AG20443 (cell line): ENCODE data around the gene SDSL.
A peak's percentile ranks its signal among the peaks of the same experiment; 100 is the strongest.

Source experiments
- DNase-seq: peaks from one replicate; pipeline ENCODE4 v3.0.0; 2012; ENCODE audit warnings: low spot score, mixed read lengths

Gene SDSL

DNA sequence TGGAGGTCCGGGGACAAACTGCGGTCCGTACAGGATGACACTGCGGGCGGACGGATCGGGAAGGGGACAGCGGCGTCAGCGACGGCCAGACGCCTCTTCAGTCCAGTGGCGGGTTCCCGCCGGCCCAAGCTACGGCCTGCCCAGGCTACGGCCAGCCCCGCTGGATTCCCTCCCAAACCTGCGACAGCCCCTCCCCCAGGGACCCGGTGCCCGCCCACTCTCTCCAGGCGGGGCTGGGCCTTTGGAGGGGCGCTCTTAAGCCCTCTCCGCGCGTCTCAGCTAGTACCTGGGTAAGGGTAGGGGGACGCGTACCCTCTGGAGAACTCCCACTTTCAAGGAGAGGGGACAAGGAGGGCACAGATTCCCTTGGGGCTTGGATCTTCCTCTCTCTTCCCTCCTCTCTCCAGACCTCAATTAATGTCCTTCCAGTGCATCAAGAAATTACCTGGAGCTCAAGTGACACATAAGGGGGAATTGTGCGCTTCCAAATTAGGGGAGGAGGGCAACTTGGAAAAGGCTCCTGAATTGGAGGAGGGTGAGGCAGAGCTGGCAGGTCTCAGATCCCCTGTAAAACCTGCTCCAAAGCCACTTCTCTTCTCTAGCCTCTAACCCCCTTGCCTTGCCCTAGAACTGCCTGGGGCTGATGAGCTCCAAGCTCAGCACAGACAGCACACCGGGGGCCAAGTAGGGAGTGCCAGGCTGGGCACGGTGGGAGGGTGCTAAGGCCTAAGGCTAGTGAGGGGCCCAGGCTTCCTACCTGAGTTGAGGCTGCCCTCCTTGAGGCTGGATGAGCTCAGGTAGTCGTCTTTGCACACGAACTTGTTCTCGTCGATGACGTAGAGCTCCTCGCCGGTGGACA lies 46.4 kb downstream of the SDSL start:
- DNase-seq, result no peak

DNA sequence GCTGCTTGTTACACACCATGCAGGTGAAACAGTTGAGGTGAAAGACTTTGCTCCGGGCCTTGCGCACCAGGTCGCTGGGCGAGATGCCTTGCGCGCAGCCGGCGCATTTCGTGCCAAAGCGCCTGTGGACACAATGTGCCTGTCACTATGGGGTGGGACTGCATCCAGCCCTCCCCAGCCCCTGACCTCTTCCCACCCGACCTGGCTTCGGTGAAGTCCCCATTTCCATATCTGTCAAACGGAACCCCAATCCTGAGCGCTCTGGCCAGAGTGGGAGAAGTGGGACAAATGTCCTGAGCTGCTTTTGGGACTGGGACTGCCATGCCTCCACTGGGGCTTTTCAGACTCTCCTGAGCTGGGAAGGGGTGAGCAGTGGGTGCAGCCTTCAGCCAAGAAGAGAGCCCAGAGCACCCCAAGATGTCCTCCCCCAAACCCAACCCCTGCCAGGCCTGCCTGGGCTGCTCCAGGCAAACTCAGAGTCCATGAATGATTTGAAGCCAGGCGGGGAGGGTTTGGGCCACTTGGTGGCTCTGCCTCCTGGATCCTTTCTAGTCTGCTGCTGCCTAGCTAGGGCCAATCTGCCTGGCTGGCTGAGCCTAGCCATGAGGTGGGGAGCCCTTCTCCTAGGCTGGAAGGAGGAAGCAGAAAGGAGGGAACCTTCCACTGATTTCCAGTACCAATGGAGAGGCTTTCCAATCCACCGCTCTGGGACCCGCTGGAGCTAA lies 47.2 kb downstream of the SDSL start:
- DNase-seq, result no peak

DNA sequence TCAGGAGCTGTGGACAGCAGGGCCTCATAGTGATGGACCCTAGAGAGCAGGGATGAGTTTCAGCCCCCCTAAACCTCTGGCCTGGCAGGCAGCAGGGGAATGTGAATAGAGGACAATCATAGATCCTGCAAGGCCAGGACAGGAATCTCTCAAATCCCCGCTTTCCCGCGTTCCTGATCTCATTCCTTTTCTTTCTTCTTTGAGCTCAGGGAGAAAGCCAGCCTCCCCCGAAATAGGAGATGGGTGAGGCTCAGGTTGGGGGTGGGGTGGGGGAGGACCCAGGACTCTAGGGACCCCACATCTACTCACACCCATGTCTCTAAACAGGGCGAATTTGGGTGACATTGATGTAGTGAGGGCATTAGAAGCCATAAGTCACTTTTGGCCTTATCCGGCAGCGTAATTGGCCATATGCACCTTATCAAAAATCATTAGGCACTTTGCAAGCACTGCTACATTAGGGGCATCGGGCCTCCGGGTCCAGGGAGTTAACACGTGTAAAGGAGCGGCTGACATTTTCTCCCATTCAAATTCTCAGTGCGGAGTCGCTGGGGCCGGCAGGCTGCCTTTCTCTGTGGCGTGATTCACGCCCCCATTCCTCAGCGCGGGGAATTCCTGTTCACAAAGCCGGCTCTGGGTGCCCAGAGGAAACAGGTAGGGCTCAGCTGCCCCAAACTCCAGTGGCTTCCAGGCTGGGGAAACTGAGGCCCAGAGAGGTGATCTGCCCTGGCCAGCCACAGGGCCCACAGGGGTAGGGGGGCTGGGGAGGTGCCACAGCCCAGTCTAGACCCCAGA lies 48.0 kb downstream of the SDSL start:
- no peak for DNase-seq

DNA sequence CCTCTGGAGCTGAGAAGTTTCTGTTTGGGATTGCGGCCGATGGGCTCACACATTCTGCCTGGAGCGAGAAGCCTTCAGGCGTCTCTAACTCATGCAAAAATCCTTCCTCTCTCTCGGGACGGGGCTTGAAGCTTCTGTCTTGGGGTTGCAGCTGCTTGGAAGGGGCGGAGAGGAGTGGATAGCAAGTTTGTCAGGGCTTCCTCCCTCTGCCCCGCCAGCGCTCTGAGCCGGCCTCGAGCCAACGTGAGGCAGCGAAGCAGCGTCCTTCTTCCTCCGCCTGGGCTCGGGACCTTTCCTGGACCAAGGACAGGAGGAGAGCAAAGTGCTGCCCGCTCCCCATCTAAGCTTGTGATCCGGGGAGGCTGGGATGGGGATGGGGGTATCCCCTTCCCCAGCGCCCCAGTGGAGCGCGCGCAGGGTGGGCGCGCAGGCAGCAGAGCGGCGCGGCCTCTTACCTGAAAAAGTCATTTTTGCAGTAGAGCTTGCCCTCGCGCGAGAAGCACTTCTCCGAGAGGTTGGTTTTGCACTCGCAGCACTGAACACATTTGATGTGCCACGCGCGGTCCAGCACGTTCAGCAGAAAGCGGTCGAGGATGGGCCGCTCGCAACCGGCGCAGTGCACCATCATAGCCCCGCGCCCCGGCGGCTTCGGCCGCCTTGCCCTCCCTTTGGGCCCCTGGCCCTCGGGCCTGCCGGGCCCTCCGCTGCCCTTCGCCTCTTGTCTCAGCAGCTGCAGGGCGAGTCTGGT lies 48.9 kb downstream of the SDSL start:
- DNase-seq, result no peak

DNA sequence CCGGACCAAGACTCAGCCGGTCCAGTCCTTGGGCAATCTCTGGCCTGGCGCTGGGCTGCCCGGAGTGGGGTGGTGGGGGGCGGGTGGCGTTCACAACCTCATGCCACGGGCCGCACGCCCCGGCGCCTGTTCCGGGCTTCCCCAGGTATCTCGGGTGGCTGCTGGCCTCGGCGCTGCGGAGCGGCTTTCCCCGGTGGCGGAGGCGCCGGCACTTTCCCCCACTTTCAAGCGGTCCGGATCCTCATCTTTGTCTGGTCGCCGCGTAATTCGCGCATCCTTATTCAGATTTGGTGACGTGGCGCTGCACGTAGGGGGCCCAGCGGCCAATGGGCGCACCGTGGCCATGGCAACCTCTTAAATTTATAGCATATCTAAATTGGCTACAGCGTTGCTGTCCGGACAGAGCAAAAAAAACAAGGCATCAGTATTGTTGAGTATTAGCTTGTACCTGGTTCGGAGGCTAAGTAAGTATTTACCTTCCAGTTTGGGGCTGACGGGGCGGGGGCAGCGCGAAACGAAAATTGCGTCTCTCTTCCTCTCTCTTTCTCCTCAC lies 49.5 kb downstream of the SDSL start, which contains the start of gene LHX5:
LHX5 (minus strand) TSS at position 253 of the 553 bp plus-strand sequence. CDS start 373 bp downstream, outside the sequence.
- DNase-seq, result no peak

DNA sequence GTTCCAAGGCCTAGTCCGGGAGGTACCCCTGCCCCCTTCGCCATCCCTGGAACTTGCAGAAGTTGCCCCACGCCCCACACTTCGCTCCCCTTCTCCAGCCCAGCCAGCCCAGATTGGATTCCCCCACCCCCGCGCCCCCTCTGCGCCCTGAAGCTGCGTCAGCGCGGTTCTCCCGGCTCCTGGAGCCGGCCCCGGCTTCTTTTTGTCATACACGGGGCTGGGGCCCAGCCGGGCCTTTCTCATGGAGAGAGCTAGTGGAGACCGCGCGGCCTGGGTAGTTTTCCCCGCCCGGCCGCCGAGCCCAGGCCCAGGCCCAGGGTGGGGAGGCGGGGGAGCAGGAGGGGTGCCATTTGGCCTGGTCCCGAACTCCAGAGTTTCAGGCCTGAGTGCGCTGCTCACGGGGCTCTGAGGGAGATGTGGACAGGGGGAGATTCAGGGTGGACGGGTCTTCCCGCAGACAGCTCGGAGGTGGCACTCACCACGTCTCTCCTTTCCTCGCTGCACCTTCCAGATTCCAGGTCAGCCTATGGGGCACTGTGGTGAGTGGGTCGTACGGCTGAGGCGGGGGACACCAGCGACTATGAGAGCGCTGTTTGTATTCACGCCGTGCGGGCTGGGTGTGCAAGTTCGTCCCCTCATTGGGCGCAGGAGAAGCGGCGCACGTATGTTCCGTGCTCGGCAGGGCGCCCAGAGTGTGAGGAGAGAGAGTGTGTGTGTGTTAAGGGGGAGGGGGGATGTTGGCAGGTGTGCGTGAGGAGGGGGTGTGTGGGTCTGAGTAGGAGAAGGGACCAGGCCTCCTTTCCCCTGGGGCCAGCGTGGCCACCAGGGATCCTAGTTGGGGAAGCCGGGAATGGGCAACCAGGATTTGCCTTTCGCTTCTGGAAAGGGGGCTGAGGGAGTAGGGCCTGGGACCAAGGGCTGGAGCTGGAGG lies 50.3 kb downstream of the SDSL start:
- no peak for DNase-seq

DNA sequence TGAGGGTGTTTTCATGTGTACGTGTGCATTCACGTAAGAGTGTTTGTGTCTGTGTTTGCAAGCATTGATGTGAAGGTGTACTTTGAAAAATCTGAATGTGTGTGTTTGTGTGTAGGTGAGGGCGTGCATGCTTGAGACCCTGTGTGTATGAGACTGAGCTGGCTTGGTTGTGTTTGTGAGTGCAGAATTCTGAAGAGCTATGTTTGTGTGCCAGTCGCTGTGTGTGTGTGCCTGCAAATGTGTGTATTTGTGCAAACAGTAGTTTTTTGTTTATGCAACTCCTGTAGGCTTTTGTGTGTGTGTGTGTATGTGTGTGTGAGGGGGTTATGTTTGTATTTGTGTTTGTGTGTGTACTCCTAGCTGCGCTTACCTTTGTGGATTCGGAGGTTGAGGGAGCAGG lies 51.2 kb downstream of the SDSL start:
- DNase-seq, result no peak

DNA sequence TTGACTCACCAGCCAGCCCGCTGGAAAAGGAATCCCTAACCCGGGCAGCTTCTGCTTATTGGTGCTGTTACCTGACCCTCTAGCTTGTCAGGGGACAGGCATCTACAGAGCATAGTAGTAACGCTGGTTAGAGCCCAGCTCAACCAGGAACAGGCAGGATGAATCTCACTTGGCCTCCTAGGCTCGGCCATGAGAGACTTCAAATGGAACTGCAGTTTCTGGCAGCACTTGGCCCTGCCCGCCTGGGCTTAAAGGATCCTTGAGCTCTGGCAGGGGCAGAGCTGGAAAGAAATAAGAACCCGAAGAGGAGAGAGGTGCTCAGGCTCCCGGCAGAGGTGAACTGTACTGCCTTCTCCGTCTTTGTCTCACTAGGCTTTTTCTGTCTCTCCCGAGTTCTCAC lies 51.8 kb downstream of the SDSL start:
- no peak for DNase-seq

DNA sequence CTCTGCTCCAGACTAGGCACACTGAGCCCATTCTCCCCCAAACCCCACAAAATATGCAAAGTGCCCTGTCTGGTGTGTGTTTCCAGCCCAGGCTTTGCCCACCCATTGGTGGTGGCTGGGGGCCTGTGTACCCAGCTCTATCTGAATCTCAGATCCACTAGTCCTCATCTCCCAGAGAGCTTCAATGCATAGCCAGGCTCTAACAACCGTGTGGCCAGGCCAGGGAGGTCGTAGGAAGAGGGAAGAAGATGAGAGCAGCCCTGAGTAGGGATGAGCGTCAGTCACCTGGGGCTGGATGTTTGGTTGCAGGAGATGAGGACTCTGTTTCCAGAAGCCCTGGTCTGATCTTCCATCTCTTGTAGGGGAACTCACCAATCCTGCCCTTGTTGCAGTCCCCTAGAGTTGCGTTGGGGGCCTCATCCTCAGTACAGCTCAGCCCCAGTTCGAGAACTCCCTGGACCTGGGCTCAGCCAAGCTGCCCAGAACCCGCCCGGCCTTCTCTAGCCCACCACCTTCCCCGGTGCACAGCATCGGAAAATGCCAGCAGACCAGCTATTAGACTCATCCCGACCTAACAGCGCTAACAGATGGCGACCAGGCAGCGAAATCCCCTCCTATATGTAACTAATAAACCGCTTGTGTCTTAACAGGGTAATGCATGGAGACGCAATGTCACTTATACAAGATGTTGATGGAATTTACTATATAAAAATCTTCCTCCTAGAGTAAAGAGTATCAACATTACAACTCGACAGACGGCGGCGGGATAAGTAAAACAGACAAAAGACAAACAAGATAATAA lies 52.7 kb downstream of the SDSL start:
- no peak for DNase-seq

DNA sequence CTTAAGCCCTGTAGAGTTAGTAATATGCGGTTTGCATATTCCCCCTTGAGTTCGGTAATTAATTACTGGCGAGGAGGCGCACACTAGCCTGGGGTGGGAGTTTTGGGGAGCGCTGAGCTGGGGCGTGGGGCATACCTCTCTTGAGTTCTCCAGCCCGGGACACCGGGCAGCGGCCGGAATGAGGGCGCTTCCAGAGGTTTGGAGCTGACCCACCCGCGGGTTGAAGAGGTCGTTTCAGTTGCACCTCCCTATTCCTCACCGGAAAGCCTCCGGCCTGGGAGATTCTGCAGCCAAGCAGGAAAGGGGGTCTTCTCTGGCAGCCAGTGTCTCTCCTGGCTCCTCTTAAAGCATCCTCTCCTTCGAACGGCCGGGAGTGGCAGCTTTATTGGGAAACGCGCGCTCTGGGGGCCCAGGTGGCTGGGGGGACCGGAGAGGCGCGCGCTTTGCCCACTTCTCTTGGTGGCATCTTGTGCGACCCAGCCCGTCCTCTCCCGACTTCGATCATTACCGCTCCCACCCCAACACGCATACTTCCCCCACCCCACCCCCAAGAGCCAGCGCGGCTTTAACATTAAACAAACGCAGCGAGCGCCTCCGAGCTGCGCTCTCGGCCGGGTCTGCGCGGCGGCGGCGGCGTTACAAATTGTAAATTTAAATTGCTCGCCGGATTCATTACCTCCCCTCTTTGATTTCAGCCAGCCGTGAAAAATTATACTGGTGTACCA lies 53.4 kb downstream of the SDSL start:
- DNase-seq, result no peak

DNA sequence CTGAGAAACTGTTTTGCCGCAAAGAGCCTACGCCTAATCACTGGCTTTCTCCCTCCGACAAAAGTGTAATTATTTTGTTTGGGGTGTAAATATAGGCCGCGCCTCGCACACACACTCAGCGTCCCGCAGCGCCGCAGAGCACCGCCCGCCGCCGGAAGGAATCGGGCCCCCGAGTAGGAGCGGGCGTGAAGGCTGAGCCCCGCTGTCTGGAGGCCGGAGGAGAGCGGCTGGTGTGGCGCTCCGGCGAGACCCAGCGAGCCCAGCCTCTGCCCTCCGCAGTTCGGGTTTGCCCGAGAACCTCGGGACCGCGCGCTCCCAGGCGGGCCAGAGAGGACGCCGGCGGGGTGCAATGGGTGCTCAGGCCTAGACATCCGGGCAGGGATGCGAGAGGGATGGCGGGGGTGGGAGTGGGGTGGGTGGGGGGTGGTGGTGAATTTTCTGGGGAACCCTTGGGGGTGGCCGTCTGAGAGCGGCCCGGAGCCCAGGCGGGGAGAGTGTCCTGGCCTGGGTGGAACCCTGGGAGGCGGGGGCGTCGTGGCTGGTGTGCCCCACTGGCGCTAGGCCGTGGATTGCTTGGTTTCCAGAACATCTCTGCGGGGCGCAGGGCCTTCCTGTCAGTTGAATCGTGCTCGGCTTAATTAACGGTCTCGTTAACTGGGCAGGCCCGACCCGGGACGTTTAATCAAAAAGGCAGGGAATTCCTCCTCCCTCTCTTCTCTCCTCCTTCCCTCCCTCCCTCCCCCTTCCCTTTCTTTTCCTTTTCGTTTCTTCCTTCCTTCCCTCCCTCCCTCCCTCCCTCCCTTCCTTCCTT lies 54.2 kb downstream of the SDSL start:
- no peak for DNase-seq

DNA sequence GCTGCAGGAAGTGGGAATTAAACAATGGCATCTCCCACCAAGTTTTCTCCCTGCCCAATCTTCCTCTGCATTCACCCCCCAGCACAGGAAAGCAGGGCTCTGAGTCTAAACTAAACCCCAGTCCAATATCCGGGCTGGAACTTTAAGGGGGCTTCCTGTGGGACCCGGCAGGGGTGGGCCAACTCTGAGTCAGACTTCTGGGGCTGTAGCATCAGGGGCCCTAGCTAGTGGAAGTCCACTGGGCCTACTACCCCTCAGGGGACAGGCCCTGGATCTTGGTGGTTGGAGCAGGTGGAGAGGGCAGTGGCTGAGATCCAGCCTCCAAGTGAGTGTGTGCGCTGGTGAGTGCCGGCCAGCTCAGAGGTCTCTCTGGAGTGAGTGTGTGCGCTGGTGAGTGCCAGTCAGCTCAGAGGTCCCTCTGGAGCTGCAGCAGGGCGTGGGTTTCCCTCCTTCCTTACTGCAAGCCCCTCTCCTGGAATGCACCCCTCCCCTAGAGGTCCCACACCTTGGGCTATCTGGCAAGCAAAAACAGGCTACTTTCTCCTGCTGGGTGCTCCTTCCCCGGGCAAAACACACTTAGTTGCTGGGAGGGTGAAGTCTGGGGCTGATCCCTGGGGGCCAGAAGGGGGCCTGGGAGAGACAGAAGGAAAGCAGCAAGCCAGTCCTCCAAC lies 55.1 kb downstream of the SDSL start:
- DNase-seq, result no peak

DNA sequence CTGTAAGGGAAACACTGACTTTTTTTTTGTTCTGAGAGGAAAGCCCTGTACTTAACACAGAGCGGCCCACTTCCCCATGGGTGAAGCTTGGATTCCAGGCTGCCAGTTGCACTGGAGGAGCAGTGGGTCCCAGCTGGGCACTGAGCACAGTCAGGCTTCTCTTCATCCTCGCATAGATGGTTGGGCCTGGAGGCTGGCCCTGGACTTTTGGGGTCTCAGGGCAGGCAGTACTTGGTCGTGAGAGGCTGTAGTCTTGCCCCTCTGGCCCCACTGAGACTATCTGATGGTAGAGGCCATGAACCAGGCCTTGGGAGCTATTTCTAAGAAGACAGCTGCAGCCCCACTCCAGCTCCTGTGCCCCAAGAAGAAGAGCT lies 55.6 kb downstream of the SDSL start:
- DNase-seq, result no peak

DNA sequence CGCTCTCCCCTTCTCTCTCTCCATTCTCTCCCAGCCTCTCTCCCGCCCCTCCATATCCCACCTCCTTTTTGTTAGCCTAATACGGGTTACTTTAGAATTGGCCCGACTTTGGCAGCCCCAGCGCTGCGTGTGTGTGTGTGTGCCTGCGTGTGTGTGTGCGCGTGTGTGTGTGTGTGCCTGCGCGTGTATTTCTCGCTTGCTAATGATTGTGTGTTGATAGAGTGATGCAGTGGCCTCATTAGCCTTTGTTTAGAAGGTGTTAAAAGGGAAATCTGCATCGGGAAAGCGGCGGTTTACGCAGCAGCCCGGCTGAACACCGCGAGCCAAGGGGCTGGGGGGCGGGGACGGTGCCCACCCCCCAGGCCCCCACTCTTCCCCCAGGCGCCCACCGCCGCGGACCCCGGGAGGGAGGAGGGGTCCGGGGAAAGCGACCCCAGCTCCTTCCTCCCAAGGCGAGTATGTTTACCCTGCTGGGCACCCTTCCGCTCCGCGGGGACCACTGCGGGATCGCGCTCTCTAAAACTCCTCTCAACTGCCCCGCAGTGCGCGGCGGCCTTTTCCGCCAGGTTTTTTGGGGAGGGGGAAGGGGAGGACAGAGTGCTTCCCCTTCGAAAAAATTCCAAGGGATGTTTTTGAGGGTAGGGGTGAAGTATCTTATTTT lies 56.3 kb downstream of the SDSL start:
- no peak for DNase-seq

DNA sequence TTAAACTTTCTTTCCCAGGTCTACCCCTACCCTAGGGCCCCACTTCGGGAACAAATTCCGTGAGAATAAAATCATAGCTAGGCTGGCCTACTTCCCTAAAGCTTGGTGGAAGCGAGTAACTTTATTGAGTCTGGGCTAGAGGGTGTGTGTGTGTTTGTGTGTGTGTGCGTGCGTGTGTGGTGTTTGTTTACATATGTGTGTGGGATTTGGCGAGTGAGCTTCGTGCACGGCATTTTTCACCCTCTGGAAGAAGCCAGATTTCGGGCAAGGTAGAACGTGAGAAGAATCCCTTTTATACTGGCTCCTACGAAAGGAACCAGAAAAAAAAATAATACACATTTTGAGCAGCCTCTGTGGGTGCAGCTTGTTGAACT lies 57.0 kb downstream of the SDSL start:
- no peak for DNase-seq

DNA sequence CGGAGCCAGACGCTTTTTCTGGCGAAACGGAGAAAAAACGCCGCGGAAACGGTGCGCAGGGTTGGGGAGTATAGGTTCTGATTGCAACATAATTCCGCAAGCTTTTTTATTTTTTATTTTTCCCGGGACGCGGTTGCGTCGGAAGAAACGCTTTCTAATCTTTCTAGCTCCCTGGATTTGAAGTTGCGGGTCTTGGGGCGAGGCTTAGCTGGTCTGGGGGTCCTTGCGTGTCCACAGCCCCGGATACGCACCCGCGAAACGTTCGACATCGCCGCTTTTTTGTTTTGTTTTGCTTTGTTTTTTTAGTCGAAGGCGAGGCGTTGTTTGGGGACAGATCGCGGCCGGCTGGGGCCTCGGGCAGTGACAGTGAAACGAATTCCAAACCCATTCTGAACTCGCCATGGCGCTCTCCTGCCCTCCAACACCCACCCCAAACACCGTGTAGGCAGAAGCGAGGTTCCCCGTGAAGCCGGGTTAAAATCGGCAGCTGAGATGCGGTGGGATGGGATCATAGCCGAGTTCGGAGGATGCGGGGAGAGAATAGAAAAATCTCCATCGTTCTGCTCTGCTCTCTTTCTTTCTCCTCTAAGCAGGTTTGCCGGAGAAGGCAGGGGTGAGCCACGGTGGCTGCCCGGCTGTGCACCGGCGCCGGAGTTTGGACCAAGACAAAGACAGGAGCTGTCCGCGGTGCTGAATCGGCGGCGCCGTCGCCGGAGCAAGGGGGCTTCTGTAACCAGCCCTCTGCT lies 57.6 kb downstream of the SDSL start:
- DNase-seq, result peak; percentile 81
